GM21723 (cell line): ENCODE results near the gene KIAA1958.
"Not testable (repeated sequence)": the region's sequence is repeated elsewhere in the genome, so short reads cannot be mapped to it uniquely, and the experiment has no call there.

Source experiments
- ATAC-seq: cut with Tn5 transposase; IDR thresholded peaks from one replicate; pipeline ENCODE4 v1.9.1; 2021; ENCODE audit warnings: mild to moderate bottlenecking, moderate library complexity; ENCODE audit not compliant: unreplicated experiment

The KIAA1958 gene

GRCh38 chr9:112586599-112587155 is 100.0 kb downstream of the KIAA1958 start:
- ATAC-seq: no peak

- not testable (repeated sequence) for ATAC-seq
Observed at GRCh38 chr9:112591875-112592274, 105.2 kb downstream of the KIAA1958 start.

GRCh38 chr9:112599732-112600131 is 113.1 kb downstream of the KIAA1958 start:
- no peak for ATAC-seq

- no peak for ATAC-seq
Observed at GRCh38 chr9:112601636-112602035, 115.0 kb downstream of the KIAA1958 start.

- no peak for ATAC-seq
Observed at GRCh38 chr9:112604790-112605189, 118.2 kb downstream of the KIAA1958 start.

- peak; percentile 96 for ATAC-seq
Observed at GRCh38 chr9:112605518-112605917, 118.9 kb downstream of the KIAA1958 start.

- ATAC-seq: no peak
Observed at GRCh38 chr9:112605963-112606699, 119.5 kb downstream of the KIAA1958 start.

- ATAC-seq: no peak
Observed at GRCh38 chr9:112608851-112609250, 122.2 kb downstream of the KIAA1958 start.

GRCh38 chr9:112615584-112616266 is 129.1 kb downstream of the KIAA1958 start:
- no peak for ATAC-seq

GRCh38 chr9:112617371-112617770 is 130.7 kb downstream of the KIAA1958 start:
- ATAC-seq: no peak

GRCh38 chr9:112618385-112619009 is 131.9 kb downstream of the KIAA1958 start:
- ATAC-seq: no peak

GRCh38 chr9:112620388-112620787 is 133.8 kb downstream of the KIAA1958 start:
- no peak for ATAC-seq

GRCh38 chr9:112621018-112621655 is 134.5 kb downstream of the KIAA1958 start:
- no peak for ATAC-seq

GRCh38 chr9:112623198-112623597 is 136.6 kb downstream of the KIAA1958 start:
- no peak for ATAC-seq

GRCh38 chr9:112624711-112625707 is 138.4 kb downstream of the KIAA1958 start:
- no peak for ATAC-seq

- ATAC-seq: no peak
Observed at GRCh38 chr9:112629671-112630485, 143.3 kb downstream of the KIAA1958 start.

GRCh38 chr9:112631313-112632070 is 144.9 kb downstream of the KIAA1958 start:
- ATAC-seq: no peak

GRCh38 chr9:112640311-112640710 is 153.7 kb downstream of the KIAA1958 start:
- ATAC-seq: no peak
